Neural progenitor cell (in vitro differentiated cells): ENCODE results near the gene NCOR1. TPM values are rescaled to one million over a fixed set of nuclear protein-coding genes. Genes with fewer than 3 reads are reported as not detected.

Experiments used
- DNase-seq: peaks from one replicate; pipeline ENCODE4 v3.0.0-alpha.2; 2016; ENCODE audit warnings: low spot score
- H2AFZ ChIP-seq: fragments of 200-600 bp; sonication (generic); replicated peaks from 2 replicates; pipeline ENCODE4 v1.6.1; 2016; ENCODE audit warnings: antibody characterized with exemption
- H3F3A ChIP-seq: fragments of 200-600 bp; sonication (generic); 2 replicates; pipeline ENCODE4 v1.6.1; 2016; ENCODE audit warnings: antibody characterized with exemption, low read depth
- H3K27ac ChIP-seq: fragments of 200-600 bp; sonication (generic); 2 replicates; pipeline ENCODE4 v1.5.1; 2016; ENCODE audit warnings: mild to moderate bottlenecking
- H3K27me3 ChIP-seq: fragments of 200-600 bp; sonication (generic); 2 replicates; pipeline ENCODE4 v1.6.1; 2016; ENCODE audit warnings: mild to moderate bottlenecking, moderate library complexity
- H3K36me3 ChIP-seq: fragments of 200-600 bp; sonication (generic); 2 replicates; pipeline ENCODE4 v1.5.1; 2016
- H3K4me1 ChIP-seq: fragments of 200-600 bp; sonication (generic); 2 replicates; pipeline ENCODE4 v1.6.1; 2016; ENCODE audit warnings: mixed run types
- H3K4me2 ChIP-seq: fragments of 200-600 bp; sonication (generic); 2 replicates; pipeline ENCODE4 v1.6.1; 2016
- H3K4me3 ChIP-seq: fragments of 200-600 bp; sonication (generic); 2 replicates; pipeline ENCODE4 v1.5.1; 2016
- H3K79me2 ChIP-seq: fragments of 200-600 bp; sonication (generic); 2 replicates; pipeline ENCODE4 v1.6.1; 2016; ENCODE audit warnings: low read depth
- H3K9ac ChIP-seq: fragments of 200-600 bp; sonication (generic); 2 replicates; pipeline ENCODE4 v1.6.1; 2016
- H3K9me3 ChIP-seq: fragments of 200-600 bp; sonication (generic); 2 replicates; pipeline ENCODE4 v1.5.1; 2016; ENCODE audit warnings: low read depth
- H4K20me1 ChIP-seq: fragments of 200-600 bp; sonication (generic); 2 replicates; pipeline ENCODE4 v1.6.1; 2016; ENCODE audit warnings: low read depth
- H3K27ac Mint-ChIP-seq: 3 replicates; pipeline ENCODE4 v1.8.0; 2021; ENCODE audit warnings: mixed read lengths
- H3K27me3 Mint-ChIP-seq: 2 replicates; pipeline ENCODE4 v1.8.0; 2022; ENCODE audit warnings: low read depth, mild to moderate bottlenecking, inconsistent platforms, moderate library complexity, mixed read lengths; ENCODE audit not compliant: insufficient read depth
- H3K36me3 Mint-ChIP-seq: 3 replicates; pipeline ENCODE4 v1.8.0; 2021; ENCODE audit warnings: mixed read lengths
- H3K4me1 Mint-ChIP-seq: 3 replicates; pipeline ENCODE4 v1.8.0; 2021; ENCODE audit warnings: mixed read lengths
- H3K4me3 Mint-ChIP-seq: 3 replicates; pipeline ENCODE4 v1.8.0; 2021; ENCODE audit warnings: mild to moderate bottlenecking, moderate library complexity, mixed read lengths
- H3K9me3 Mint-ChIP-seq: 3 replicates; pipeline ENCODE4 v1.8.0; 2020; ENCODE audit warnings: mixed read lengths
- CTCF ChIP-seq: fragments of 200-600 bp; sonication (generic); IDR thresholded peaks from 2 replicates; pipeline ENCODE4 v1.5.1; 2017; ENCODE audit warnings: antibody characterized with exemption, mild to moderate bottlenecking
- EZH2 ChIP-seq: fragments of 200-600 bp; sonication (generic); IDR thresholded peaks from 2 replicates; pipeline ENCODE4 v1.6.1; 2017; ENCODE audit warnings: antibody characterized with exemption, mild to moderate bottlenecking, moderate library complexity
- EZH2phosphoT487 ChIP-seq: fragments of 200-600 bp; sonication (generic); IDR thresholded peaks from 2 replicates; pipeline ENCODE4 v1.6.1; 2017; ENCODE audit warnings: antibody characterized with exemption
- total RNA-seq: library from RNA; depleted of rRNA; stranded (reverse); fragments of >200 nt; gene quantifications from 2 replicates; pipeline ENCODE4 v1.2.3, GENCODE V29; 2015; ENCODE audit warnings: low replicate concordance

Gene NCOR1
- total RNA-seq, 1 donor from 2014 or later, result 86.8 TPM

- H3F3A ChIP-seq, result peaks cover 5% of the 10 kb centered on the region
- no peak overlapping the region for H3K4me3 Mint-ChIP-seq
- H2AFZ ChIP-seq, result no peak overlapping the region
- H3K4me2 ChIP-seq, result no peak overlapping the region
- H3K9me3 ChIP-seq, result no peaks in the 10 kb centered on the region
- H3K9ac ChIP-seq, result no peak overlapping the region
- peaks cover 5% of the 10 kb centered on the region for H3K4me1 Mint-ChIP-seq
- H3K27me3 Mint-ChIP-seq, result no peaks in the 10 kb centered on the region
- H3K27me3 ChIP-seq, result no peaks in the 10 kb centered on the region
- peaks cover 6% of the 10 kb centered on the region for H3K4me1 ChIP-seq
- no peak overlapping the region for H3K27ac ChIP-seq
- H3K27ac Mint-ChIP-seq, result peak overlapping the region; percentile 42
- peaks cover 43% of the 10 kb centered on the region for H3K36me3 Mint-ChIP-seq
- H3K79me2 ChIP-seq, result peaks cover 89% of the 10 kb centered on the region
- H4K20me1 ChIP-seq, result peaks cover 25% of the 10 kb centered on the region
- H3K36me3 ChIP-seq, result peaks cover 7% of the 10 kb centered on the region
- H3K4me3 ChIP-seq, result no peak overlapping the region
- no peak for DNase-seq
- no peak for TF ChIP-seq CTCF
- no peak for TF ChIP-seq EZH2
- TF ChIP-seq EZH2phosphoT487, result no peak
- no peaks in the 10 kb centered on the region for H3K9me3 Mint-ChIP-seq
These were observed 24.5 kb downstream of the NCOR1 start for GRCh38 chr17:16190703-16191360.

- no peaks in the 10 kb centered on the region for H3K9me3 Mint-ChIP-seq
- no peak overlapping the region for H3K27ac Mint-ChIP-seq
- no peak overlapping the region for H2AFZ ChIP-seq
- peaks cover 6% of the 10 kb centered on the region for H3K4me1 ChIP-seq
- no peaks in the 10 kb centered on the region for H3K9me3 ChIP-seq
- H3K27me3 ChIP-seq, result no peaks in the 10 kb centered on the region
- H3K9ac ChIP-seq, result no peak overlapping the region
- no peaks in the 10 kb centered on the region for H3K27me3 Mint-ChIP-seq
- no peak overlapping the region for H3K4me2 ChIP-seq
- H3F3A ChIP-seq, result peaks cover 5% of the 10 kb centered on the region
- TF ChIP-seq EZH2phosphoT487 (no peak), CTCF (no peak)
- H3K4me1 Mint-ChIP-seq, result peaks cover 5% of the 10 kb centered on the region
- peaks cover 24% of the 10 kb centered on the region for H4K20me1 ChIP-seq
- no peak overlapping the region for H3K4me3 Mint-ChIP-seq
- peaks cover 87% of the 10 kb centered on the region for H3K79me2 ChIP-seq
- no peak overlapping the region for H3K27ac ChIP-seq
- no peak overlapping the region for H3K4me3 ChIP-seq
- DNase-seq, result no peak
- peaks cover 8% of the 10 kb centered on the region for H3K36me3 ChIP-seq
- peaks cover 48% of the 10 kb centered on the region for H3K36me3 Mint-ChIP-seq
These were observed 25.5 kb downstream of the NCOR1 start for GRCh38 chr17:16189791-16190348.

- no peaks in the 10 kb centered on the region for H3K27me3 Mint-ChIP-seq
- no peak for DNase-seq
- H3K79me2 ChIP-seq, result peaks cover 96% of the 10 kb centered on the region
- H3K4me3 Mint-ChIP-seq, result no peak overlapping the region
- peaks cover 24% of the 10 kb centered on the region for H4K20me1 ChIP-seq
- H3K9ac ChIP-seq, result no peak overlapping the region
- TF ChIP-seq EZH2 (no peak), CTCF (no peak), EZH2phosphoT487 (no peak)
- peaks cover 5% of the 10 kb centered on the region for H3F3A ChIP-seq
- peaks cover 24% of the 10 kb centered on the region for H3K36me3 ChIP-seq
- no peak overlapping the region for H2AFZ ChIP-seq
- no peak overlapping the region for H3K27ac Mint-ChIP-seq
- H3K27ac ChIP-seq, result no peak overlapping the region
- H3K4me1 ChIP-seq, result peaks cover 6% of the 10 kb centered on the region
- no peaks in the 10 kb centered on the region for H3K27me3 ChIP-seq
- no peaks in the 10 kb centered on the region for H3K9me3 Mint-ChIP-seq
- H3K4me2 ChIP-seq, result no peak overlapping the region
- no peak overlapping the region for H3K4me3 ChIP-seq
- H3K9me3 ChIP-seq, result no peaks in the 10 kb centered on the region
- H3K4me1 Mint-ChIP-seq, result peaks cover 5% of the 10 kb centered on the region
- H3K36me3 Mint-ChIP-seq, result peaks cover 53% of the 10 kb centered on the region
These were observed 27.7 kb downstream of the NCOR1 start for GRCh38 chr17:16187642-16188041.
